C4-2B (cell line): ENCODE results near the gene OR14A16.

ENCODE experiments used
- H3K27ac ChIP-seq: fragments of 450-650 bp; 2 replicates; pipeline ENCODE4 v1.5.1; 2017
- ZFX ChIP-seq: fragments of 450-650 bp; IDR thresholded peaks from 2 replicates; pipeline ENCODE4 v1.6.1; 2017
- TF ChIP-seq, protein P1 (sequence below): fragments of 450-650 bp; conservative IDR thresholded peaks from 2 replicates; pipeline ENCODE4 v1.5.1; 2017; ENCODE audit warnings: mild to moderate bottlenecking

Gene OR14A16

DNA sequence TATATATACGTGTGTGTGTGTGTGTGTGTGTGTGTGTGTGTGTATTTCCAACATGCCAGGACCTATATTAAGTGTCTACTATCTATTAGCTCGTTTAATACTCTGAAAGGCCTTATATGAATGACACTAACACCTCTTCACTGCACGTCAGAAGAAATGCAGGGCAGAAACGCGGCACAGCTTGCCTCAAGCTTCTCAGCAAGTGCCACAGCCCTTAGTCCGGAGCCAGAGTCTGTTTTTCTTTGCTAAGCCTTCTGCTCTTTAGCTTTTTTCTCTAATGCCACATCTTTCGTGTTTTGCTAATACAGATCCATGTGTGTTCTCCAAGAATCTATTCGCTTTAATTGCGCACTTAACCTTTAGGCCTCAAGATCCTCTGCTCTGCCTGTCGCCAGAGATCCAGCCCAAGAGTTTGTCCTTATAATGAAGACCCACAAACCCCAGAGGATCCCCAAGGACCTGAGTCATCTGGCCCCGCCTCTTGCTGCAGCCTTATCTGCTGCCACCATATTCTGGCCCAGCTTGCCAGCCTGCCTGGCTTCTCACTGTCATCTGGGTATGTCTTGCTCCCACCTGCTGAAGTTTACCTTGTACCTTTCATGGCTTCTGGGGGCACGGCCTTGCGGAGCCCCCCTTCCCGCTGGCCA is 31.1 kb upstream of the OR14A16 start:
- H3K27ac ChIP-seq: no peak overlapping the region
- no peak for TF ChIP-seq ZFX
- TF ChIP-seq, protein P1, sequence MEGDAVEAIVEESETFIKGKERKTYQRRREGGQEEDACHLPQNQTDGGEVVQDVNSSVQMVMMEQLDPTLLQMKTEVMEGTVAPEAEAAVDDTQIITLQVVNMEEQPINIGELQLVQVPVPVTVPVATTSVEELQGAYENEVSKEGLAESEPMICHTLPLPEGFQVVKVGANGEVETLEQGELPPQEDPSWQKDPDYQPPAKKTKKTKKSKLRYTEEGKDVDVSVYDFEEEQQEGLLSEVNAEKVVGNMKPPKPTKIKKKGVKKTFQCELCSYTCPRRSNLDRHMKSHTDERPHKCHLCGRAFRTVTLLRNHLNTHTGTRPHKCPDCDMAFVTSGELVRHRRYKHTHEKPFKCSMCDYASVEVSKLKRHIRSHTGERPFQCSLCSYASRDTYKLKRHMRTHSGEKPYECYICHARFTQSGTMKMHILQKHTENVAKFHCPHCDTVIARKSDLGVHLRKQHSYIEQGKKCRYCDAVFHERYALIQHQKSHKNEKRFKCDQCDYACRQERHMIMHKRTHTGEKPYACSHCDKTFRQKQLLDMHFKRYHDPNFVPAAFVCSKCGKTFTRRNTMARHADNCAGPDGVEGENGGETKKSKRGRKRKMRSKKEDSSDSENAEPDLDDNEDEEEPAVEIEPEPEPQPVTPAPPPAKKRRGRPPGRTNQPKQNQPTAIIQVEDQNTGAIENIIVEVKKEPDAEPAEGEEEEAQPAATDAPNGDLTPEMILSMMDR: no peak

DNA sequence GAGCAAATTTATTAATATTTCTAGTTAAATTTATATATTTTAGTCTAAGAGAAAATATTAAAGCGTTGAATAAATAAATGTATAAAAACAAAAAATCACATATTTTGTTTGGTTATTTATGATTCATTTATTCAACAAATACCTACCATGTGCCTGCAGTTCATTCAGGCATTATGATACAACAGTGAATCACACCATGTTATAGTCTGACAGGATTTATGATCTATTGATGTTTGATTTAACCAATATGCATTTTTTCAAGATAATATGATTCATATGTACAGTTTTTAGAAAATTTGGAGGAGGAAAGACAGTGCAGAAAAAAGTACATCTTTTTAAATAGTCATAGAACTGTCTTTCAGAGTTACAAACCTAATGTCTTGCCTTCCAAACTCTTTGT is 25.7 kb upstream of the OR14A16 start:
- H3K27ac ChIP-seq: no peak overlapping the region
- TF ChIP-seq, protein P1: no peak
- no peak for TF ChIP-seq ZFX

DNA sequence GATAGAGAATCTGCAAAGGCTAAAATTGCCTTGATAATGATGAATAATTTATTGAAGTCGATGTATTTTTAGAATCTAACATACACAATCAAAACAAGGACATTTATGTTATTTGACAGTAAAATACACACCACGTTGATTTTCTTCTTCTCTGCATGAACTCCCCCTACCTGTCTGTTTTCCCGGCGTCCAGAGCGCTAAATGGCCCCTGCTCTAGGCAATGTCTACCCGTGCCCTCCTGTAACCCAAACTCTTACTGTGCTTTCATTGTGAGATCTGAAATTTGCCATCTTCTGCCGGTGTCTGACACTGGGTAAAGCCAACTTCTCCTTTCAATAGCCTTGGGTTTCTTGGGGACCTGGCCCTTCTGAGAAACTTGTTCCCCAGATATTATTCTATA is 24.4 kb upstream of the OR14A16 start:
- H3K27ac ChIP-seq: no peak overlapping the region
- TF ChIP-seq, protein P1: no peak
- TF ChIP-seq ZFX: no peak

DNA sequence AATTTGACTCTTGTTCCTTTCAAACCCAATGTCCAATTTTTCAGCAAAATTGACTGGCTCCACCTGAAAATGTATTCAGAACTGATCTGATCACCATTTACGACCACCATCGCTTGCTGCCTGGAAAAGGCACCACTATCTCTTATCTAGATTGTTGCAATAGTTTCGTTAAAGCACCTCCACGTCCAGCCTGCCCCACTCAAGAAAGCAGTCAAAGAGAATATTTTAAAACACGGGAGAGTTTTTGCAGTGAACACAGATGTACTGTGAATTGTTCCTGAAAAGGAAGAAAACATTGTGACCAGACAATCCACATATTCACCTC is 21.7 kb upstream of the OR14A16 start:
- H3K27ac ChIP-seq: no peak overlapping the region
- no peak for TF ChIP-seq ZFX
- TF ChIP-seq, protein P1: no peak

DNA sequence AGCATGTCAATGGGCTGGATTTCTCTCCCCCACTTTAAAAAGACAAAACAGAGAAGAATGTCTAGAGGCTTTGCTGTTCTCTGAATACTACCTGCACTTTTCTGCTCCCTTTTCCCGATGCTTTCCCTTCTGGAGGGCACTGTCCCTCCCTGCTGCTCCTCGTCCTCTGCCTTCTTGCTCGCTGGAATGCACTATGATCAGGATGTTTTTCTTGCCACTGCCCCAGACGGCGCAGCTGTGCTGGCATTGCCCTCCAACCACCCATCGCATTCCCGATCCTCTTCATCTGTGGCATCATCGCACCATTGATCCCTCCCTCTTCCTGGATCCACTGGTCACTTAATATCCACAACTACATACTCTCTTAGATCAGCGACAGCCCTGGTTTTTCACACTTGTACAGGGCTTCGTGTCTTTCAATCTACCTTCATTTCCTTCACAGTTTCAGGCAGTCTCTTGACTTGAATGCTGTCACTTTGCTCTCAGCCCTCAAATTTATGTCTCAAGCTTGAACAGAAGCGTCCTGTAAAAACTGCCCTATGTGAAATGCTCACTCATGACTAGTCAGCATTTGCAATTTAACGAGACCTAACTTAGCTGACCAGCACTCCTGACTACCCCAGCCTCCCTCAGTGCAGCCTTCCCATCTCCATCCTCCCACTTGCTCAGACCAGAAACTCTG is 21.2 kb upstream of the OR14A16 start:
- no peak for TF ChIP-seq ZFX
- TF ChIP-seq, protein P1: no peak
- H3K27ac ChIP-seq: no peak overlapping the region

DNA sequence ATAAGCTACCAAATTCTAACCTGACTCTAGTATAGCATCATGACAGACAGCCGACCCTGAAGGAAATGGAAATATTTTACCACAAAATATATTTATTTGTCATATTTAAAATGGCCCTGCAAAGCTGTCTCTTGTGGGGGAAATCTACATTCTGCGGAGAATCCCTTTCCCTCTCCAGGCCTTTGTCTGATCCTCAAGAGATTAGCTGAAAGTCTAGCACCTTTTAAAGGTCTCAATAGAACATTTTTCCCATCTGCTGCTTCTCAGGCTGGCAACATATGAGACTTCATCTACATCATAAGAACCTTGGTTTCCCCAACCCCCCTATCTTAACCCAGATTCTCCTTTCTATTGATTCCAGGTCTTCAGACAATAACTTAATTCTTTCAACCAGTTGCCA is 19.5 kb upstream of the OR14A16 start:
- no peak for TF ChIP-seq ZFX
- TF ChIP-seq, protein P1: no peak
- no peak overlapping the region for H3K27ac ChIP-seq

DNA sequence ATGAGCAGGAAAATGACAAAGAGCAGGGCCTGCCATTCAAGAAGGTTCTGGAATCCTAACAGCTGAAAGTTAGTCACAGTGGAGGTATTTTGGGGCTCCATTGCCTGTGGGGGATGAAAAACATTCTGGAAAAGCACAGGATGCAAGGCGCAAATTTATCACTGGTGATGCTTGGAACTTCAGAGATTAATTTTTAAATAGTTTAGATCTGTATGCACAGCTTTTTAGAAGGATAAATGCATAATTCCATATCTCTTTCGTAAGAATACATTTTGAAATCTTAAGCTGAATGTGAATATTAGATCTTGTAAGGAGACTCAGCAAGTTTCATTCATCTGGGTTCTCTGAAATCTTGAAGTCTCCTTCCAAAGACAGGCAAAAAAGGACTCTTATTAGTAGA is 17.9 kb upstream of the OR14A16 start, which contains the start of gene OR11L1:
TSS of gene OR11L1 (minus strand) at position 101 of the 400 bp plus-strand sequence. CDS start at position 101, 0 bp downstream.
- H3K27ac ChIP-seq: no peak within 1 kb of the TSS

More for the DNA sequence above, 17.9 kb upstream of the OR14A16 start, which contains the start of gene OR11L1:
- no peak for TF ChIP-seq ZFX
- TF ChIP-seq, protein P1: no peak
